Measurements from ENCODE around the gene GRAMD2B.

The GRAMD2B gene

DNA sequence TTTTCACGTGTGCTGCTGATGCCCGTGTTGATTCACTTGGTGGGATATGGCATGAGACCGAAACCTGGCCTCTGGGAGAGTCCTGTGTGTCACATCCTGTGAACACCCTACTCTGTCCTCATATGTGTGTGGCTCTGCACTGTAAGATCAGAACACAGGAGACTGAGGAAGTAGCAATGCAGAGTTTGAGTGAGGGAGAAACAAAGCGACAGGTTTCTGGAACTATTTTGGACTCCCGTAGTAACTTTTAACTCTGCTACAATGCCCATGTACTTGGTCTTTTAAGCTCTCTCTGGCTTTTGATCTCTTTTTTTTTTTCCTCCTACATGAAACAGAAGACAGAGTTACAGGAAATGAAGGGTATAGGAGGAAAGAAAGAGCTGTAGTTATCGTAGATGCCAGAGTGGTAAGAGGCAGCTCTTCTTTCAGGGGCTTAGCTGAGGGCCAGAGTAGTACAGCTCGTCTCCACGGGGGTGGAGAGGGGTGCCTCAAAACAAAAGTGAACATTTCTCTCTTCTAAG, 26.6 kb downstream of the GRAMD2B start:
- peaks cover 24% of the 10 kb centered on the region for H3F3A ChIP-seq (ENCODE audit: insufficient read depth, low read length)
- H4K20me1 ChIP-seq (ENCODE audit: insufficient read depth, low read length): no peaks in the 10 kb centered on the region
- TF ChIP-seq EZH2 (optimal IDR thresholded peaks at IDR 0.05; ENCODE audit: low read depth, low read length) (no peak), EZH2phosphoT487 (IDR thresholded peaks at IDR 0.05; ENCODE audit: low read length) (no peak)
- TF ChIP-seq, protein P1, sequence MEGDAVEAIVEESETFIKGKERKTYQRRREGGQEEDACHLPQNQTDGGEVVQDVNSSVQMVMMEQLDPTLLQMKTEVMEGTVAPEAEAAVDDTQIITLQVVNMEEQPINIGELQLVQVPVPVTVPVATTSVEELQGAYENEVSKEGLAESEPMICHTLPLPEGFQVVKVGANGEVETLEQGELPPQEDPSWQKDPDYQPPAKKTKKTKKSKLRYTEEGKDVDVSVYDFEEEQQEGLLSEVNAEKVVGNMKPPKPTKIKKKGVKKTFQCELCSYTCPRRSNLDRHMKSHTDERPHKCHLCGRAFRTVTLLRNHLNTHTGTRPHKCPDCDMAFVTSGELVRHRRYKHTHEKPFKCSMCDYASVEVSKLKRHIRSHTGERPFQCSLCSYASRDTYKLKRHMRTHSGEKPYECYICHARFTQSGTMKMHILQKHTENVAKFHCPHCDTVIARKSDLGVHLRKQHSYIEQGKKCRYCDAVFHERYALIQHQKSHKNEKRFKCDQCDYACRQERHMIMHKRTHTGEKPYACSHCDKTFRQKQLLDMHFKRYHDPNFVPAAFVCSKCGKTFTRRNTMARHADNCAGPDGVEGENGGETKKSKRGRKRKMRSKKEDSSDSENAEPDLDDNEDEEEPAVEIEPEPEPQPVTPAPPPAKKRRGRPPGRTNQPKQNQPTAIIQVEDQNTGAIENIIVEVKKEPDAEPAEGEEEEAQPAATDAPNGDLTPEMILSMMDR (IDR thresholded peaks at IDR 0.05; ENCODE audit: low read length): no peak
- DNase-seq: peak; percentile 77
- H3K9me3 ChIP-seq (replicated peaks; ENCODE audit: insufficient read depth, low read length): no peaks in the 10 kb centered on the region
- peak overlapping the region; percentile 61 for H2AFZ ChIP-seq (ENCODE audit: low read length)
- no peaks in the 10 kb centered on the region for H3K9me2 ChIP-seq (replicated peaks; ENCODE audit: insufficient read depth, low read length)
- H3K27me3 ChIP-seq (replicated peaks; ENCODE audit: insufficient read depth, low read length): no peaks in the 10 kb centered on the region
- H3K36me3 ChIP-seq (replicated peaks; ENCODE audit: insufficient read depth, low read length): no peaks in the 10 kb centered on the region
- peaks cover 5% of the 10 kb centered on the region; the same call in 1 of the 2 replicates for H3K79me2 ChIP-seq (ENCODE audit: low read length)
- H3K4me2 ChIP-seq (ENCODE audit: low read depth, low read length): peak overlapping the region; percentile 89
- peak overlapping the region; percentile 98 for H3K27ac ChIP-seq (ENCODE audit: low read length)
- H3K4me3 ChIP-seq (ENCODE audit: low read length): peak overlapping the region; percentile 59
- peak overlapping the region; percentile 85 for H3K9ac ChIP-seq (ENCODE audit: low read length)
- peaks cover 25% of the 10 kb centered on the region for H3K4me1 ChIP-seq (ENCODE audit: low read length)

DNA sequence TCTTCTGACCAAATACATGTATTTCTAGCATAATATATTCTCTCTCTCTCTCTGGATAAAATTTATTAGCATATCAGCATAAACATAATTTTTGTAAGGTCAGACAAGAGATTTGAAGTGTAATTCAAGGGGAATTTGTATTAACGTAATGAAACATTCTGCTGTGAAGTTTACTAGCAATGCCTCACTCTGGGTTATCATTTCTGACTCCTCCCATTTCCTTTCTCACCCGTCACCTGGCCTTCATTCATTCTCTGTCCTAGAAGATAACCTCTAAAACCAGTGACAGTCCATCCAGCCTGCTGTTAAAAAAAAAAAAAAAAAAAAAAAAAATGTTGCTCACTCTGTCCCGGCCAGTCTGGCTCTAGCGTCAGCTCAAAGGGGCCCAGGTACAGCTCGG, 27.1 kb downstream of the GRAMD2B start:
- Histone ChIP-seq H3K9ac (ENCODE audit: low read length) (peak overlapping the region; percentile 85), H4K20me1 (ENCODE audit: insufficient read depth, low read length) (no peaks in the 10 kb centered on the region), H3K27ac (ENCODE audit: low read length) (peak overlapping the region; percentile 98), H3F3A (ENCODE audit: insufficient read depth, low read length) (peaks cover 24% of the 10 kb centered on the region), H3K9me3 (replicated peaks; ENCODE audit: insufficient read depth, low read length) (no peaks in the 10 kb centered on the region), H3K9me2 (replicated peaks; ENCODE audit: insufficient read depth, low read length) (no peaks in the 10 kb centered on the region), H3K36me3 (replicated peaks; ENCODE audit: insufficient read depth, low read length) (no peaks in the 10 kb centered on the region), H3K4me3 (ENCODE audit: low read length) (peak overlapping the region; percentile 59), H3K4me2 (ENCODE audit: low read depth, low read length) (peak overlapping the region; percentile 89), H3K27me3 (replicated peaks; ENCODE audit: insufficient read depth, low read length) (no peaks in the 10 kb centered on the region), H3K79me2 (ENCODE audit: low read length) (peaks cover 5% of the 10 kb centered on the region; the same call in 1 of the 2 replicates), H3K4me1 (ENCODE audit: low read length) (peaks cover 25% of the 10 kb centered on the region), H2AFZ (ENCODE audit: low read length) (peak overlapping the region; percentile 61)
- TF ChIP-seq EZH2phosphoT487 (IDR thresholded peaks at IDR 0.05; ENCODE audit: low read length) (no peak), EZH2 (optimal IDR thresholded peaks at IDR 0.05; ENCODE audit: low read depth, low read length) (no peak)
- TF ChIP-seq, protein P1 (IDR thresholded peaks at IDR 0.05; ENCODE audit: low read length): no peak
- DNase-seq: peak; percentile 86

DNA sequence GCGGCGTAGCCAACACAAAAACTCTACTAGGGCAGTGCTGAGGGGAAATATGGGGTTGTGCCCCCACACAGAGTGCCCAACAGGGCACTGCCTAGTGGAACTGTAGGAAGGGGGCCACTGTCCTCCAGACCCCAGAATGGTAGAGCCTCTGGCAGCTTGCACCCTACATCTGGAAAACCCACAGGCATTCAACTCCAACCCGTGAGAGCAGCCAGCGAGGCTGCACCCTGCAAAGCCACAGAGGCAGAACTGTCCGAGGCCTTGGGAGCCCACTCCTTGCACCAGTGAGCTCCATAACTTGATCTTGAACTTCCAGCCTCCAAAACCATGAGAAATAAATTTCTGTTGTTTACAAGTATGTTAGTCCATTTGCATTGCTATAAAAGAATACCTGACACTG, 27.7 kb downstream of the GRAMD2B start:
- H3K4me2 ChIP-seq (ENCODE audit: low read depth, low read length): peak overlapping the region; percentile 89
- H3K27me3 ChIP-seq (replicated peaks; ENCODE audit: insufficient read depth, low read length): no peaks in the 10 kb centered on the region
- no peaks in the 10 kb centered on the region for H4K20me1 ChIP-seq (ENCODE audit: insufficient read depth, low read length)
- H3K9me2 ChIP-seq (replicated peaks; ENCODE audit: insufficient read depth, low read length): no peaks in the 10 kb centered on the region
- TF ChIP-seq, protein P1 (IDR thresholded peaks at IDR 0.05; ENCODE audit: low read length): no peak
- no peak for TF ChIP-seq EZH2 (optimal IDR thresholded peaks at IDR 0.05; ENCODE audit: low read depth, low read length)
- no peak for TF ChIP-seq EZH2phosphoT487 (IDR thresholded peaks at IDR 0.05; ENCODE audit: low read length)
- H3F3A ChIP-seq (ENCODE audit: insufficient read depth, low read length): peaks cover 24% of the 10 kb centered on the region
- 0 out of 2 replicates have a peak overlapping the region, but pooled peaks have one; percentile 28 for H3K4me3 ChIP-seq (ENCODE audit: low read length)
- H3K9me3 ChIP-seq (replicated peaks; ENCODE audit: insufficient read depth, low read length): no peaks in the 10 kb centered on the region
- DNase-seq: no peak
- H2AFZ ChIP-seq (ENCODE audit: low read length): peak overlapping the region; percentile 44
- H3K9ac ChIP-seq (ENCODE audit: low read length): peak overlapping the region; percentile 85; the same call in 1 of the 2 replicates
- peak overlapping the region; percentile 98; the same call in 1 of the 2 replicates for H3K27ac ChIP-seq (ENCODE audit: low read length)
- no peaks in the 10 kb centered on the region for H3K36me3 ChIP-seq (replicated peaks; ENCODE audit: insufficient read depth, low read length)
- peaks cover 25% of the 10 kb centered on the region for H3K4me1 ChIP-seq (ENCODE audit: low read length)
- peaks cover 5% of the 10 kb centered on the region; the same call in 1 of the 2 replicates for H3K79me2 ChIP-seq (ENCODE audit: low read length)
